CD4-positive, alpha-beta T cell treated with Interleukin-15 for 4 hours (primary cell): ENCODE results near the gene ESYT3.

ENCODE experiments used
- DNase-seq: peaks from one replicate; pipeline ENCODE4 v3.0.0-alpha.2; 2020; ENCODE audit warnings: low spot score

ESYT3 gene, protein sequence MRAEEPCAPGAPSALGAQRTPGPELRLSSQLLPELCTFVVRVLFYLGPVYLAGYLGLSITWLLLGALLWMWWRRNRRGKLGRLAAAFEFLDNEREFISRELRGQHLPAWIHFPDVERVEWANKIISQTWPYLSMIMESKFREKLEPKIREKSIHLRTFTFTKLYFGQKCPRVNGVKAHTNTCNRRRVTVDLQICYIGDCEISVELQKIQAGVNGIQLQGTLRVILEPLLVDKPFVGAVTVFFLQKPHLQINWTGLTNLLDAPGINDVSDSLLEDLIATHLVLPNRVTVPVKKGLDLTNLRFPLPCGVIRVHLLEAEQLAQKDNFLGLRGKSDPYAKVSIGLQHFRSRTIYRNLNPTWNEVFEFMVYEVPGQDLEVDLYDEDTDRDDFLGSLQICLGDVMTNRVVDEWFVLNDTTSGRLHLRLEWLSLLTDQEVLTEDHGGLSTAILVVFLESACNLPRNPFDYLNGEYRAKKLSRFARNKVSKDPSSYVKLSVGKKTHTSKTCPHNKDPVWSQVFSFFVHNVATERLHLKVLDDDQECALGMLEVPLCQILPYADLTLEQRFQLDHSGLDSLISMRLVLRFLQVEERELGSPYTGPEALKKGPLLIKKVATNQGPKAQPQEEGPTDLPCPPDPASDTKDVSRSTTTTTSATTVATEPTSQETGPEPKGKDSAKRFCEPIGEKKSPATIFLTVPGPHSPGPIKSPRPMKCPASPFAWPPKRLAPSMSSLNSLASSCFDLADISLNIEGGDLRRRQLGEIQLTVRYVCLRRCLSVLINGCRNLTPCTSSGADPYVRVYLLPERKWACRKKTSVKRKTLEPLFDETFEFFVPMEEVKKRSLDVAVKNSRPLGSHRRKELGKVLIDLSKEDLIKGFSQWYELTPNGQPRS

DNA sequence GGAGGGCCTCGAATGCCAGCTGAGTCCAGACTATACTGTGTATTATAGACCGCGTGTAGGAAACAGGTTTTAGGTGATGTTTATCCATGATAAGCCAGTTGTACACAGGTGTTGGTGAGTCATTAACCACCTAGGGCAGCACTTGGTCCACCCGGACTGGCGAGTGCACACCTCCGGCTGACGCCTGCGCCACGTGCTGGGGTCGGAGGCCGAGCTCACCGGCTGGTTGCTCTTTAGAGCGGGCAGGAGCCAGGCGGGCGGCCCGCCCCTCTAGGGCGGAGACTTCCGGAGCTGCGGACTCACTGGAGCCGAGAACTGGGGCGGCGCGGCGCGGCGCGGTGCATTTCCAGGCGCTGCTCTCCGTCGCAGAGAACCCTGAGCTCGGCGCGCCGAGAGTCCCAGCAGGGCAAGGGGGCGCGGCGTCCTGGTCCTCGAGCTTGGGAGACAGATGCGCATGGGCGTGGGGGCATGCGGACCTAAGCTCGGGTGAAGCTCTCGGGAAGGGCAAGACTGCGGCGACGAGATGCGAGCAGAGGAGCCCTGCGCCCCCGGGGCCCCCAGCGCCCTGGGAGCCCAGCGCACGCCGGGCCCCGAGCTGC, at the start of gene ESYT3:
Gene ESYT3, plus strand, starts transcription at position 341 of the 599 bp plus-strand sequence. Its CDS starts 183 bp downstream, at position 524.
- no peak for DNase-seq

DNA sequence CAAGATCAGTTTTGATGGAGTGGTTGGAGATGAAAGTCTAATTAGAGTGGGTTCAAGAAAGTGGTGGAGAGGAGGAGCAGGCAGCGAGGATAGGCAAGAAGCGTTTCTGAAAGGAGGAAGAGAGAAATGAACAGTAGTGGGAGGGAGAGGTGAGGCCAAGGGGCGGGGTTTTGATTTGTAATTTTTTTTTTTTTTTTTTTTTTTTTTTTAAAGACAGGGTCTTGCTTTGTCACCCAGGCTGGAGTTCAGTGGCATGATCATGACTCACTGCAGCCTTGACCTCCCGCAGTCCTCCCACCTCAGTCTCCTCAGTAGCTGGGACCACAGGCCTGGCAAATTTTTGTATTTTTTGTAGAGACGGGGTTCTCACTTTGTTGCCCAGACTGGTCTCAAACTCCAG, 49.4 kb upstream of the ESYT3 start:
- DNase-seq = no peak

DNA sequence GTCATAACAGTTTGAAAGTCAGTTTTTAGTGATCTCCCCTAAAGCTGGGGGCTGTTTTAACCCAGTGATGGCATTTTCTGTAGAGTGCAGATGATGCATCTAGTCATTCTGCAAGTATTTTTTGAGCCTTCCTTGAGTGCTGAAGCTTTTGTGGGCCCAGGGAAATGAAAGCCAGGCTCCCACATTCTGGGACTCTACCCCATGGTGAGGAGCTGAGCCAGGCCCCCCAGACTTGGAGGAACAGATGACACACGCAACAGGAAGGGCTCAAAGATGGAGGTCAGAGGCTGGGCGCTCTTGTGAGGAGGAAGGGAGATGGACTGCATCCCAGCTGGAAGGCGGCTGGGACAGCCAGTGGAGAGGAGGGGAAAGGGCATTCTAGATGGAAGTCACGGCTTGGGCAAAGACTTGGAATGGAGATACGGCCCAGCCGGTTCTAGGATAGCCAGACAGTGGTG, 45.2 kb upstream of the ESYT3 start:
- no peak for DNase-seq

DNA sequence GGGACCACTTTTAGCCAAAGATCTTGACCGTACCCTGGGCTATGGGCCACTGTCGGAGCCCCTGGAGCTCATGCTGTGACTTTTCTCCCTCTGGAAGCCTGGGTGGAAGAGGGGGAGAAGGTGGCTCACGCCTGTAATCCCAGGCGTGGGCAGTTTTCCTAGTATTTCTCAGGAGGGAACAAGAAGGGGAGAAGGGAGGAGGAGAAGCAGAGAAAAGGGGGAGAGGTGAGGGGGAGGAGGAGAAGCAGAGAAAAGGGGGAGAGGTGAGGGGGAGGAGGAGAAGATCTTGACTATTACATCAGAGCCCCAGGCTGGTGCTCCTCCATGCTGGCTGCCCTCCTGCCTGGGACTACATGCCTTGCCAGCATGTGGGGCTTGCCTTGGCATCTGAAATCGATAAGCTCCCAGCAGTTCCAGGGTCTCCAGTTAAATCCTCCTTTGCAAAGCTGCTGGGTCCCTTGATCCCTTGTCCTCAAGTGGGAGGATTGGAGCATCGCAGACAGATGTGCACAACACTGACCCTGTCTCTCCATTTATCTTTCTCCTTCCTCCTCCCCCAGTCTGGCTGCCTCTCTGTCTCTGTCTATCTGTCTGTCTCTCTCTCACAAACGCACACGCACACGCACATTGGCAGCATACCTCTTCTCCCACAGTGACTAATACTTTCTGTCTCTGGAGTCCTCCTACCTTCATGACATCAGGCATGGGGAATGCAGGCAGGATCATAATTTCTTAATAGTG, 44.4 kb upstream of the ESYT3 start:
- DNase-seq = no peak

DNA sequence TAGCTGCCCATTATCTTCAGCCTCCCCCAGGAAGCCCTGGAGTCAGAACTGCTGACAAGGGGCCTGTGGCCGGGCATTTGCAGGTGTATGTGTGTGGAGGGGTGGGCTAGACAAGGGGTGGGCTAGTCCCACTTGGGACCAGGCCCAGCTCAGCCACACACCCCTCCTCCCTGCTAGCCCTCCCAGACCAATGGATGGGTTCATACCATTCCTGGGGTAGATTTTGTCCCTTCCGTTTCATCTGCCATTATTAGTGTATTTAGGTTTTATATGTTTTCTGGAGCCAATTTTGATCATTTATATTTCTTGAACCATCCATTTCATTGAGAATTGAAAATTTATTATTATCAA, 43.9 kb upstream of the ESYT3 start:
- DNase-seq = no peak

DNA sequence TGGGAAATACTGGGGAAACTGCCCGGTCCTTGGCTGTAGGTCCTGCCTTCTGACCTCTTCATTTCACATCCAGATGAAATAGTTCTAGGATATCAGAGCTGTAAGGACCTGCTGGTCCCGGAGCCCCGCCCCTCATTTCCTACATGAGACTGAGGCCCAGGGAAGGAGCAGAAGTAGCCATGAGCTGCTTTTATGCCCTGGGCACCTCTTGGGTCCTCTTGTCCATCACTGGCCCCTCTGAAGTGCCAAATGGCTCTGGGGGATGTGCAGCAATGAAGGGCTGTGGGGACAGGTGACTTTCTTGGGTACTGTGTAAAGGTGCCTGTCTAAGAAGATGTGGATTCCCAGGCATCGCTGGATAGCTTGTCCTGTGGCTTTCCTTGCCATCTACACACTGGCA, 40.3 kb upstream of the ESYT3 start:
- no peak for DNase-seq

DNA sequence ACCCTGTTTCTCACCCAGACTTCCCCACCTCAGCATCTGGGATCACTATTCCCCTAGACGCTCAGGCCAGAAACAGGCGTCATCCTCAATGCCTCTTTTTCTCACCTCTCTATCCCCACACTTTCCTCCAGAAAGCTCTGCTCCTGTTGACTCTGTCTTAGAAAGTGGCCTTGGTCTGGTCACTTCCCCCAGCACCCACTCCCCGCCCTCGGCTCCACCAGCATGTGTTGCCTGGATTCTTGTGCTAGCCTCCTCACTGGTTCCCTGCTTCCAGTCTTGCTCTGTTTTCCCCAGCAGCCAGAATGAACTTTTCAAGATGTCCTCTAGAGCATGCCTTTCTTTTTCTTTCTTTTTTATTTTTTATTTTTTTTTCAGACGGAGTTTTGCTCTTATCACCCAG, 39.7 kb upstream of the ESYT3 start:
- no peak for DNase-seq

DNA sequence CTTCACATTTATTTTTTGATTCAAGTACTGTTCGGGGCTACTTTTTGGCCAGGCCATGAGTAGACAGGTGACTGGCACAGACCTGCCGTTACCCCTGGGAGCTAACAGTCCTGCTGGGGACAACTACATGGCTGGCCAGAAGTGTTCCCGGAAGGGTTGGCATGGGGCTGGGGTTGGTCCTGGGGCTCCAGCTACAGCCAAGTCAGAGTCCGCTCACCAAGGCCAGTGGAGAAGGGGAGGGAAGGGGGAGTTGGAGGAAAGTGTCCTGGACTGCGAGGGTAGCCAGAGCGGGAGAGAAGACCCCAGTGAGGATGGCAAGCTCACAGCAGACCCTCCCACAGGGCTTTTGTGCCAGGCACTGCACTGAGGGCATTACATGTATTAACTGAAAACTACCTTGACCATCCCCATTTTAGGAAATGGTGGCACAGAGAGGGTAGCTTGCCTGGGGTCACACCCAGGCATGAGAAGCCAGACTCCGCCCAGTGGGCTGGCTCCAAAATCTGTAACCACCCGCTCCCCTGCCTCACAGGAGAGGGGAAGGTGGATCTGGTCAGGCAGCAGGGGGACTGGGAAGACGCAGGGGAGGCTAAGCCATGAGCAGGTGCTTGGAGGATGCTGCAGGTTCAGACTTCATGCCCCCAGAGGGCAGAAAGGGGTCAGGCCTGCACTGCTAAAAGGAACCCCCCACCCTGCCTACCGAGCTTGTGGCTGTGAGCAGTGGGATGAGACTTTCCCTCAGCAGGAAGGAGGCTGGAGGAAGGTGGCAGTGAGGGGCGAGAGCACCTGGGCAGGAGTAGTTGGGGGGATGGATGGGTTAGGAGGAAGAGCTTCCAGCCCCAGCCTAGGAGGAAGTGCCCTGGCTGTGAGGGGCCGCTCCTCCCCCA, 38.3 kb upstream of the ESYT3 start:
- no peak for DNase-seq

DNA sequence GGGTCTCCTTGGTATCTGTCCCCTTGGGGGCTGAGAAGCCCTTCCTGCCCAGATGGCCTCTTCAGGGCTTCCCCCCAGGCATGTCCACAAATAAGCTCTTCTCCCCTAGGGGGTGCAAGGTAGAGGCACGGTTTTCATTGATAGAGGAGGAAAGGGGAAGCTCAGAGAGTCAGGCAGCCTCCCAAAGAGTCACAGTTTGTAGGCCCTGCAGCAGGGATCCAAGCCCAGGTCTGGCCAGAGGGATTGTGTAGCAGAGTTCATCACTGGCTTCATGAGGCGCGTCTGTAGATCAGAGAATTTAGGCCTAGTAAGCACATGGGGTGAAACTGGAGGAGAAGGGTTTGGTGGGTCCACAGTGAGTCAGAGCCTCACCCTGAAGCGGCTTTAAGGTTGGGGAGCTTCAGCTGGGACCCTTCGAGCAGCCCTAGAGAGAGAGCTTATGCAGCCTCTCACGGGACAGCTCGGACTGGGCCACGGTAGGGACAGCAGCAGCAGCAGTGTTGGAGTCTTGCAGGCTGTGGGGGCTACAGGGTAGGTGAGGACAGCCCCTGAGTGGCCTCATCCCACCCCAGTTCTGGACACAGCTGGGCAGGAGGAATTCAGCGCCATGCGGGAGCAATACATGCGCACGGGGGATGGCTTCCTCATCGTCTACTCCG, 37.5 kb upstream of the ESYT3 start:
- DNase-seq = no peak

DNA sequence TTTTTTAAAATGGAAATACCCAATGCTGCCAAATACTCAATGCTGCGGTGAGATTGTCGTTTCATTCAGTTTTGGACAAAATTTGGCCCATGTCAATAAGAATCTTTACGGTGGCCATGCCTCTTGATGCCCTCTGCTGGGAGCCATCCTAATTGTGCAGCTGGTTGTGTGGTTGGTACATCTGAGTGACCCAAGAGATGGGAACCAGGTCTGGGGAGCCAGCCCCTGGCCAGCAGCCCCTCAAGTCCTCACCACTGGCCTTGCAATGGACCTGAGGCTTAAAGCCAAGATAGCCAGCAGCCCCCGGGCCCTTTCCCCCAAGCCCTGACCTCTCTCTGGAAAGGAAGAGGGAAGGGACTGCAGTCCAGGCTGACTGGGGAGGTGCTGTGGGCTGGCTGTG, 36.4 kb upstream of the ESYT3 start:
- no peak for DNase-seq

DNA sequence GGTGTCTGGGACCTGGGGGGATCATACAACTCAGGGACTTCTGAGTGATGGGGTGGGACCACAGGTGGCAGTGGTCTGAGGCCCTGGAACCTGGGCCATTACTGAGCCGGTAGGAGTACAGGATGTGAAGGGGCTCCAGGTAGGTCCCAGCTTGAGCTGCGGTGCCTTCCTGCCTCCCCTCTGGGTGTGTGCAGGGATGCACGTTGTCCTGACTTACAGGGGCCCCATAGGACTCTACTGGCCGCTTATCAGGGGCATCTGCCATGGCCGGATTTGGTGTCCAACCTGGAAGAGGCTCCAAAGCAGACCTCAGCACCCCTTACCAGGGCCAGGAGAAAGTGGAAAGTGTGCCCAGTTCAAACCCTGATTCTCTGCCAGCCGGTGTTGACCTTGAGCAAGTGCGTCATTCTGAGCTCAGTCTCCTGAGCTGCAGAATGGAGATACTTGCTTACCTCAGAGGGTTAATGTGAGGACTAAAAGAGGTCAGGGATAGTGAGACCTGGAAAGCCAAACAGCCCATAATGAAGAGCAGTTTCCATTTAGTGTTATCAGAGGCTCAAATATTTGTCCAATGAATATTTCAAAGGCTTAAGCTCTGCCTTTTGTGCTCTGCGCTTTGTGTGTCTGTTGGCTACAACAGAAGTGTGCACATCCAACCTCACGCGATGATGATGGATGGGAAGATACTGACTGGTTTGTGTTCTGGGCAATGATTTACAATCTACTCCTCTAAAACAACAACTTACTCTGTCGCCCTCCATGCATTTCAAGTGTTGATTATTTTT, 35.4 kb upstream of the ESYT3 start:
- DNase-seq = no peak

DNA sequence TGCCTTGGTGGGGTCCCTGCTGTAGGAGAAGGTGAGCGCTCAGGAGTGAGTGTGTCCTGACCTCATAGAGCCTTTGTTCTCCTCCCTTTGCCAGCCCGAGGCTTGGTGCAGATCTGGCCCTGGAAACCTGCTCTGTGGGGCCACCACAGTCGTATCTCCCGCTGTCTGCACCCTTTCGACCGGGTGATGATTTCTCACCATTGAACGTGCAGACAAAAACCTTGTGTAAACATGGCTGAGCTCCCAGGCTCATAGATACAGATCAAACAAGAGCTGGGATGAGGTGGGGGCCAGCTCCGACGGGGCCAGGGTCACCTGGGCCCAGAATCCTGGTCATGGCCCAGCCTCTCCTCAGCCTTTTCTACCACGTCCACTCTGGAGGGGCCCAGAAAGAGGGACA, 34.6 kb upstream of the ESYT3 start:
- no peak for DNase-seq

DNA sequence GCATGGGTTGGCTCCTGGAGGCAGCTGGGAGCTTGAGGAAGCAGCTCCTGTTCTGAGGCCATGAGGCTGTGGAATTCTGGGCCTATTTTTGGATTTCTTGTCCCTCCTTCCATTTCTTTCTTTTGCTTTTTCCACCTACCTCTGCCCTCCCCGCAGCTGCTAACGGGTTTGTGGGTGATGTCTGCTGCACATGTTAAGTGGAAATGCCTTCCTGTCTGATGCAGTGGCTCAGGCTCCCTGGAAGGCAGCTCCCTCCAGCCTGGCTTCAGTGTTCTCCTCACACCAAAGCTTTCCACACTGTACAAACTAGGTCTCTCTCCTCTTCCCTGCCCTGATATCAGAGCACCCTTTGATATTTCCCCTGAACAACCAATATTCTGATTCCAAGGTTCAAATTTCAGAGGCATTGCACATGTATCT, 33.8 kb upstream of the ESYT3 start:
- DNase-seq = no peak

DNA sequence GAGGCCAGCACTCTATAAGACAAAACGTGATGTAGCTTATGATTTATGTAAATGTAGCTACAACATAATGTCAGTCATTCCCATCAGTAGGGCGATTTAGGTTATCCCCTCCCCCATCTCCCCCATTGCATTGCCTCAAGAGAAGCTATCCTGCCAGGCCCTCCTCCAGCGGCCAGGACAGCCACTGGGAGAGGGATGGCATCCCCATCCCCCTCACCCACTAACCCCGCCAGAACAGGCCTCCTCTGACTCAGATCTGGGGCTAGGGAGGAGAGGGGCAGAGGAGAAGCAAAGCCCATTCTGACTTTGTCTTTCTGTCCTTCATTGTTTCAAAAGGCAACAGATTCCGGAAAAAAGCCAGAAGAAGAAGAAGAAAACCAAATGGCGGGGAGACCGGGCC, 32.6 kb upstream of the ESYT3 start:
- no peak for DNase-seq

DNA sequence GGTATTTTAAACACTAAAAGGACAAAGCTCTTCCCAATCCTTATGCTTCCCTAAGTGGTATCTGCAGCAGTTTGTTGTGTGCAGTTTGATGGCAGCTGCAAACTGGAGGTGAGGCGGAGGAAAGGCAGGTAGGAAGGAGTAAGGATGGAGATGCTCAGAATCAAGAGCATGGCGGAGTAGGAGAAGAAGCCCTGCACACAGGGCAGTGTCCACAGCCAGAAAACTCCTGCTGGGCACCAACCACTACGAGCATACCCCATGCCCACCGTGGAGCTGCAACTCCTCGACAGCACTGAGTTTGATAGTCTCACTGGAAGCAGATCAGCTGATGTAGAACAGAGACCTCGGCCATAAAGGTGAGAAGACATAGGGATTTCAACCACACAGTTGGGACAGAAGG, 30.3 kb upstream of the ESYT3 start:
- no peak for DNase-seq

DNA sequence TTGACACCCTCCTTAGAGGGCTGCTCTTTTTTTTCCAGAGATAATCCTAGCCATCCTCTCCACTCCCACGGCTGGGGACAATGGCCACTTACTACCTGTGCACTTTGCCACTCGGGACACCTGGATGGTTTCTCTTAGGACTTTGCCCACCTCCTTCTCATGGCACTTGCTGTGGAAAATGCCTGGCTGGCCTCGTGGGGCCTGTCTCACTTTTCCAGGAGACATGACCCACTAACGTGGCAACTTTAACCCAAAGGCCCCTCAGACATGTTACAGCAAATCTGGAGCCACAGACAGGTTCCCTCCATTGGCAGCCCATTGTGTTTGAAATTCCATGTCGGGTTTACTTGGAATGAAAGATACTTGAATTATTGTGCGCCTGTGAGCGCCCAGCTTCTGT, 29.4 kb upstream of the ESYT3 start:
- no peak for DNase-seq

DNA sequence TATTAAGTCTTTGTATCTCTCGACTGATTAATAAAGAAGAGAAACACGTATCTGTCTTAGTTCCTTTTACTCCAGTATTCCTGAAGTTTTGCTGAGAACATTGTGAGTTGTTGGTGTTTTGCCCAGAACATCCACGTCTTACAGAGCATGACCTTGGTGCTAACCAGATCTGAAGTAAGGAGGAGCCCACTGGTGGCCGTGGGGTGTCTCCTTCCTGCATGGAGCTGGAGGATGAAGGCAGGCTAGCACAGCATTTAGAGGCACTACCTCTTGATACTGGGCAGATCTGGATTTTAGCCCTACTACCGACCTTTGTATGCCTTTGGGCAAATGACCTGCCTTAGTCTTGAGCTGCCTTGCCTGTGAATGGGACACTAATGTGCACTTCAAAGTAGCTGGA, 28.9 kb upstream of the ESYT3 start:
- no peak for DNase-seq

DNA sequence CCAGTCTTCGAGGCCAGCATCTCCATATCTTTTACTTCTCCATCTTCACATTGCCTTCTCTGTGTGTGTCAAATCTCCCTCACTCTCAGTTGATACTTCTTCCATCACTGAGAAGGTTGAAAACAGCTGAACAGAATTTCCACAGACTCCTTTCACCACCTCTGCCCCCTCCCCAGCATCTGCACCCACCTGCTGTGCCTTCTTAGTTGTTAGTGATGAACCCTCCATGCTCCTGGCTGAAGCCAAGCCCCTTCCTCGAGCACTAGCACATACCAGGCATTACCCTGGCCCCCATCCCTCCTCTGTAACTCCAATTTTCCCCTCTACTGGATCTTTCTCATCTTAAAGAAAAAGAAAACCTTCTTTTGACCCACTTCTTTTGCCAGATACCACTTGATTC, 27.8 kb upstream of the ESYT3 start:
- no peak for DNase-seq

DNA sequence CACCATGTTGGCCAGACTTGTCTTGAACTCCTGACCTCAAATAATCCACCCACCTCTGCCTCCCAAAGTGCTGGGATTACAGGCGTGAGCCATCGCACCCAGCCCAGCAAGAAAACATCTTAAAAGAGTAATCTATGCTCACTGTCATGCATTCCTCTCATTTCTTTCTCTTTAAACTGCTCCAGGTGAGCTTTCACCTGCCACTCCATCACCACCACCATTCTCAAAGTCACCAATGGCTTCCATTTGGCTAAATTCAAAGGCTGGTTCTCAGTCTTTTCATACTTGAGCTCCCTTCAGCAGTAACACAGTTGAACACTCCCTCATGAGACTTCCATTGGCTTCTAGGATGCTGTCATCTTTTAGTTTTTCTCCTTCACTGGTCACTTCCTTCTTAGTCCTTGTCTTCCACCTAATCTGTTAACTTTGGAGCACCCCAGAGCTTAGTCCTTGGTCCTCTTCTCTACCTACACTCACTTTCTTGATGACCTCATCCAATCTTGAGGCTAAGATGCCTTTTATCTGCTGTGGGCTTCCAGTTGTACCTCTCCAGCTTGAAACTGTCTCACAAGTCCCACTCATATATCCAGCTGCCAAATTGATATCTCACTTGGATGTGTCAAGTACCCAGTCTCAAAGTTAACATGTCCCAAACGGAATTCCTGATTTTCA, 27.0 kb upstream of the ESYT3 start:
- DNase-seq = no peak
